HG03442 (cell line): ENCODE data around the gene TAF1.
"Not testable (repeated sequence)": the region's sequence is repeated elsewhere in the genome, so short reads cannot be mapped to it uniquely, and the experiment has no call there.

Source experiments
- ATAC-seq: cut with Tn5 transposase; IDR thresholded peaks from one replicate; pipeline ENCODE4 v1.9.1; 2021; ENCODE audit warnings: mild to moderate bottlenecking, moderate library complexity; ENCODE audit not compliant: unreplicated experiment

The TAF1 gene

GRCh38 chrX:71416260-71416659 is 50.1 kb downstream of the TAF1 start:
- ATAC-seq, result not testable (repeated sequence)

DNA sequence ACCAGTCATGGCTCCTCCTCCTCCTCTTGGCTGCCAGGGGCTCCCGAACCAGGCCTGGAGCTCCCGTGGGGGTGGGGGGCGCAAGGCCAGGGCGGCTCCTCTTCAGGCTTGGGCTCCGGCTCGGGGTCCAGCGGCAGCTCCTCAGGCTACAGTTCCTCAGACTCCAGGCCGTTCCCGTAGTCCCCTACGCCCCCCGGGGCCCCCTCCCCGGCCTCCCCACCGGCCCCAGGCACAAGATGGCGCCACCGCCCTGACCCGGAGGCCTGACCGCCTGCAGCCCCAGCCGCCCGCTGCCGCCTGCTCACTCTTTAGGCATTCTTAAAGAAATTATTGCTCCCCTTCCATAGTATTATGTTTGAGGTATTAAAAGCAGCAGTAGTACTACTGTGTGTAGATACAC is 54.5 kb downstream of the TAF1 start:
- no peak for ATAC-seq

GRCh38 chrX:71432733-71433132 is 66.6 kb downstream of the TAF1 start:
- no peak for ATAC-seq

DNA sequence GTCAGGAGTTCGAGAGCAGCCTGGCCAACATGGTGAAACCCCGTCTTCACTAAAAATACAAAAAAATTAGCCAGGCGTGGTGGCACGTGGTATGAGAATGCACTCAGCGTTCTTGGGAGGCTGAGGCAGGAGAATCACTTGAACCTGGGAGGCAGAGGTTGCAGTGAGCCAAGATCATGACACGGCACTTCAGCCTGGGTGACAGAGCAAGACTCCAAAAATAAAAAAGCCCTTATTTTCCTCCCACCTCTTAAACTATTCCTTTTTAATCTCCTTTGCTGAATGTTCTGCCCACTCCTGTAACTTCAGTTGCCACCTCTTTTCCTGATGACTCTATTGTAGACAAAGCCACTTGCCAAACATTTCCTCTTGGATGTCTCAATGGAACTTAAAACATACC is 72.6 kb downstream of the TAF1 start:
- no peak for ATAC-seq

GRCh38 chrX:71439420-71439819 is 73.3 kb downstream of the TAF1 start:
- no peak for ATAC-seq

DNA sequence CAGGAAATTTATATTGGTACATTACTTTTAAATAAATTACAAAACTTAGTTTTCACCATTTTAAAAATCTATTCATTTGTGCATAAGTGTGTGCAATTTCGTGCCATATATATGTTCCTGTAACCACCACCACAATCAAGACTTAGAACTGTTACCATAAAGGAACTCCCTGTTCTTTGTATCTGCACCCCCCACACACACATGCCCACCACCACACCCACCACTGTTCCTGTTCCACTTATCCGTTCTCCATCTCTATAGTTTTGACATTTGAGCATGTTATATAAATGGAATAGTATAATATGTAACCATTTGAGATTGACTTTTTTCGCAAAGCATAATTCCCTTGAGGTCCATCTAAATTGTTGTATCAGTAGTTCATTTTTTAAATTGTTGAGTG is 73.7 kb downstream of the TAF1 start:
- no peak for ATAC-seq

- no peak for ATAC-seq
Measured at GRCh38 chrX:71440401-71440800, 74.2 kb downstream of the TAF1 start.

- ATAC-seq, result not testable (repeated sequence)
Measured at GRCh38 chrX:71441809-71442208, 75.7 kb downstream of the TAF1 start.

- no peak for ATAC-seq
Measured at GRCh38 chrX:71450433-71451106, 84.4 kb downstream of the TAF1 start.

- ATAC-seq, result not testable (repeated sequence)
Measured at GRCh38 chrX:71451518-71451917, 85.4 kb downstream of the TAF1 start.

- ATAC-seq, result no peak
Measured at GRCh38 chrX:71453056-71453455, 86.9 kb downstream of the TAF1 start.

- no peak for ATAC-seq
Measured at GRCh38 chrX:71454222-71454621, 88.1 kb downstream of the TAF1 start.

DNA sequence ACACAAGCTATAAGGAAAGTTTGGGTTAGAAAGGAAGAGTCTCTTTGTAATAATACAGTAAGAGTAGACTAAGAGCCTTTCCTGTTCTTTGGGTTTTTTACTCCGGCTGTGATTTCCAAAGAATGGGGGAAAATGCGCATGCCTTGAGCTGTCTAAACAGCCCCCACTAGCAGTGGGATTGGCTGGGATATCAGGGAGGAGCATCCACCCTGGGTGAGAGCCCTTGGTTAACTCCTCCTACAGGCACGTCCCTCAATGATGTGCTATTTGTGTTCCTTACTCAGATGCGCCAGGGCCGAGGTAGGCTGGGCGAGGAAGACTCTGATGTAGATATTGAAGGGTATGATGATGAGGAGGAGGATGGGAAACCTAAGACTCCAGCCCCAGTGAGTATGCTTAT is 92.7 kb downstream of the TAF1 start:
- no peak for ATAC-seq

- no peak for ATAC-seq
Measured at GRCh38 chrX:71464968-71465367, 98.8 kb downstream of the TAF1 start.

- ATAC-seq, result no peak
Measured at GRCh38 chrX:71466979-71467523, 100.9 kb downstream of the TAF1 start.

GRCh38 chrX:71475785-71476540 is 109.8 kb downstream of the TAF1 start:
- ATAC-seq, result no peak

DNA sequence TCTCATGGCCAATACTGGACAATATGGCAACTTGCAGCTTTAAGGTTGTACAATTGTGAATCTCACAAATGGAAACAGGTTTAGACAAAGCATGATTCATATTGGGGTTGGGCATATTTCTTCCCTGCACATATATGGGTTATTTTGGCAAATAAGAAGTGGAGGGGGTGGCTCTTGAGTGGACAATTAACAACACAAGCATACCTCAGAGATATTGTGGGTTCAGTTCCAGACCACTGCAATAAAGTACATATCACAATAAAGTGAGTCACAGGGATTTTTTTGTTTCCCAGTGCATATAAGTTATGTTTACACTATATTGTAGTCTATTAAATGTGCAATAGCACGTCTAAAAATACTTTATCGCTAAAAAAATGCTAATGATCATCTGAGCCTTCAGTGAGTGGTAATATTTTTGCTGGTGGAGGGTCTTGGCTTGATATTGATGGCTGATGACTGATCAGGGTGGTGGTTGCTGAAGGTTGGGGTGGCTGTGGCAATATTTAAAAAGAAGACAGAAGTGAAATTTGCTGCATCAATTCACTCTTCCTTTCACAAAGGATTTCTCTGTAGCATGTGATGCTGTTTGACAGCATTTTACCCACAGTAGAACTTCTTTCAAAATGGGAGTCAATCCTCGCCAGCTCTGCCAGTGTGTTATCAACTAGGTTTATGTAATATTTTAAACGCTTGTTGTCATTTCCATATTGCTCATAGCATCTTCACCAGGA is 116.2 kb downstream of the TAF1 start:
- ATAC-seq, result no peak

DNA sequence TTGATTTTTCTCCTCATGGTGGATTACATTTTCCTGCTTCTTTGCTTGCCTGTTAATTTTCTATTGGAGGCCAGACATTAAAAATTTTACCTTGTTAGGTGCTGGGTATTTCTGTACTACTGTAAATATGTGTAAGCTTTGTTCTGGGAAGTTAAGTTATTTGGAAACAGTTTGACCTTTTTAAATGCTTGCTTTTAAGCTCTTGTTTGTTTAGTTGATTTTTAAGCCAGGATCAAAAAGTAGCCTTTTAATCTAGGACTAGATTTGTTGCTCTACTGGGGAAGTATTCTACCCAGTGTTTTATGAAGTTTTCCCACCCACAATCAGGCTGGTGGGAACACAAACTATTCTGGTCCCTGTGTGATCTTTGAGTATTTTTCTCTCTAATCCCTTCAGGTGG is 121.7 kb downstream of the TAF1 start:
- ATAC-seq, result no peak

DNA sequence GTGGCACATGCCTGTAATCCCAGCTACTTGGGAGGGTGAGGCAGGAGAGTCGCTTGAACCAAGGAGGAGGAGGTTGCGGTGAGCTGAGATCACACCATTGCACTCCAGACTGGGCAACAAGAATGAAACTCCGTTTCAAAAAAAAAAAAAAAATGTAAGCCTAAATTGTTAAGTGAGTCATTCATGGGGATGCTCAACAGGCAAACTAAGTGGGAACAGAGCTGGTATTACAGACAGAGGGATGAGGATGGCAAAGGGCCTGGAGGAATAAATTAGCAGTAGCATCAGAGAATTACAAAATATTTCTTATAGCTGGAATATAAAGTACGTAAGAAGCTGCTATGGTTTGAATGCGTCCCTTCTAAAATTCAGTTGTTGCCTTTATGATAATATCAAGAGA is 123.4 kb downstream of the TAF1 start:
- no peak for ATAC-seq

GRCh38 chrX:71492231-71493065 is 126.3 kb downstream of the TAF1 start:
- ATAC-seq, result peak; percentile 39
